Left lung (tissue), 10 donors: Measurements from ENCODE around the gene FRMD5. TPM values are rescaled to one million over a fixed set of nuclear protein-coding genes. Genes with fewer than 3 reads are reported as not detected.

Source experiments
- ATAC-seq: fragments of 200-7000 bp; cut with Tn5 transposase; one replicate; pipeline ENCODE4 v1.9.1; 2020; ENCODE audit warnings: moderate library complexity
- DNase-seq, 4 donors: peaks; one replicate each; pipeline ENCODE4 v3.0.0-alpha.2; 2013 to 2020
- H3K27ac ChIP-seq, 2 donors: fragments of 200-600 bp; sonication (generic) in 1 of 2; one replicate each; pipeline versions ENCODE4 v1.5.0 to v1.8.0; 2020 to 2021
- H3K27me3 ChIP-seq, 2 donors: fragments of 200-600 bp; sonication (generic) in 1 of 2; one replicate each; pipeline versions ENCODE4 v1.5.0 to v1.8.0; 2020 to 2021
- H3K36me3 ChIP-seq, 2 donors: fragments of 200-600 bp; sonication (generic) in 1 of 2; one replicate each; pipeline versions ENCODE4 v1.5.0 to v1.8.0; 2020 to 2021
- H3K4me1 ChIP-seq, 2 donors: fragments of 200-600 bp; one replicate each; pipeline ENCODE4 v1.8.0; 2021
- H3K4me3 ChIP-seq, 2 donors: fragments of 200-600 bp; sonication (generic) in 1 of 2; one replicate each; pipeline versions ENCODE4 v1.5.0 to v1.8.0; 2020 to 2021; ENCODE audit warnings: mild to moderate bottlenecking in 1 of 2
- H3K9me3 ChIP-seq, 2 donors: fragments of 200-600 bp; sonication (generic) in 1 of 2; one replicate each; pipeline versions ENCODE4 v1.5.0 to v1.8.0; 2020 to 2021
- CTCF ChIP-seq, 2 donors: fragments of 200-600 bp; sonication (generic) in 1 of 2; IDR thresholded peaks; one replicate each; pipeline versions ENCODE4 v1.5.0 to v1.8.0; 2021; ENCODE audit warnings: antibody characterized with exemption in 2 of 2
- intact Hi-C, 2 donors: fragments of 100-400 bp; cut with DNase I; formaldehyde crosslinking; loops; one replicate each; pipeline versions ENCODE4 v1.11.2 to v1.14.2; 2022
- polyA plus RNA-seq, 6 donors: library from polyadenylated mRNA; unstranded; fragments of 120-200 nt; gene quantifications; one replicate each; pipeline ENCODE4 v1.2.1, GENCODE V29; 2013; ENCODE audit not compliant: insufficient read length in 6 of 6
- total RNA-seq, 2 donors: library from RNA; stranded (reverse); fragmentation: NEBNext Ultra II Directional; extraction: Animal tissue kit (Norgen Biotek cat#: 25700); gene quantifications; one replicate each; pipeline ENCODE4 v1.2.1, GENCODE V29; 2021
- donor health status: DM: no; HTN: yes; CAD: no.
- donor health status: DM: no; HTN: no; CAD: no.

FRMD5 gene
- total and polyA plus RNA-seq, 8 donors, result 1.5 to 4.4 (median 2.3) TPM

GRCh38 chr15:43886558-43886957 is 308.5 kb downstream of the FRMD5 start:
- H3K4me3 ChIP-seq, result no peak overlapping the region
- no peak for TF ChIP-seq CTCF (IDR thresholded peaks at IDR 0.05)
- DNase-seq, result no peak
- no peak overlapping the region for H3K27ac ChIP-seq
- no peak for ATAC-seq
- H3K36me3 ChIP-seq, result no peaks in the 10 kb centered on the region
- H3K4me1 ChIP-seq, result no peaks in the 10 kb centered on the region
- intact Hi-C loops, result no loop called here
- H3K9me3 ChIP-seq, result no peaks in the 10 kb centered on the region
- no peaks in the 10 kb centered on the region for H3K27me3 ChIP-seq

DNA sequence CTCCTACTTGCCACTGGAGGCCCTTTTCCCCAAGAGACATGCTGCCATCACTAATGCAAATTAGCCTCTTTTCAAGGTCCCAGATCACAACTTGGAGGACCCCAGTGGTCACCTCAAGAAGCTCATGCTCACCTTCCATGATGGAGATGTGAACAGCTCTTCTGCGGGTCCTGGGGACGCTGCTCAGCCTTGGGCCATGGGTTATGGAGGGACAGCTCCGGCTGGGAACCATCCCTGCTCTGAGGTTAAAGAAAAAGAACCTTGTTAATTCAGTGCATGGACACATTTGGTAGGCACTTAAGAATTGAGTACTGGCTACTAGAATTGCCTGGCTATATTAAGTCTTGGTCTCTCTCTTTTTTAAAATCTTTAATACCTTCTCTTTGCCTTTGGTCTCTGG is 311.5 kb downstream of the FRMD5 start:
- H3K4me3 ChIP-seq, result no peak overlapping the region
- no peak overlapping the region for H3K27ac ChIP-seq
- no peaks in the 10 kb centered on the region for H3K4me1 ChIP-seq
- TF ChIP-seq CTCF (IDR thresholded peaks at IDR 0.05), result no peak
- DNase-seq (no peak), ATAC-seq (no peak)
- peaks cover 0 to 10% of the 10 kb centered on the region in 2 donors for H3K36me3 ChIP-seq
- H3K27me3 ChIP-seq, result no peaks in the 10 kb centered on the region
- no peaks in the 10 kb centered on the region for H3K9me3 ChIP-seq
- intact Hi-C loops, result no loop called here

GRCh38 chr15:43881944-43882343 is 313.1 kb downstream of the FRMD5 start:
- Histone ChIP-seq H3K4me1 (no peaks in the 10 kb centered on the region), H3K4me3 (no peak overlapping the region), H3K36me3 (peaks cover 0 to 10% of the 10 kb centered on the region in 2 donors), H3K27ac (no peak overlapping the region), H3K27me3 (no peaks in the 10 kb centered on the region), H3K9me3 (no peaks in the 10 kb centered on the region)
- intact Hi-C loops, result no loop called here
- ATAC-seq, result no peak
- DNase-seq, result no peak
- TF ChIP-seq CTCF (IDR thresholded peaks at IDR 0.05), result peak in 1 of 2 donors; percentile 21

- no peak for TF ChIP-seq CTCF (IDR thresholded peaks at IDR 0.05)
- Histone ChIP-seq H3K36me3 (peaks cover 0 to 10% of the 10 kb centered on the region in 2 donors), H3K9me3 (no peaks in the 10 kb centered on the region), H3K27me3 (no peaks in the 10 kb centered on the region), H3K4me3 (no peak overlapping the region), H3K27ac (no peak overlapping the region), H3K4me1 (no peaks in the 10 kb centered on the region)
- ATAC-seq, result no peak
- no peak for DNase-seq
- intact Hi-C loops, result no loop called here
These were observed 313.8 kb downstream of the FRMD5 start for GRCh38 chr15:43881245-43881644.

DNA sequence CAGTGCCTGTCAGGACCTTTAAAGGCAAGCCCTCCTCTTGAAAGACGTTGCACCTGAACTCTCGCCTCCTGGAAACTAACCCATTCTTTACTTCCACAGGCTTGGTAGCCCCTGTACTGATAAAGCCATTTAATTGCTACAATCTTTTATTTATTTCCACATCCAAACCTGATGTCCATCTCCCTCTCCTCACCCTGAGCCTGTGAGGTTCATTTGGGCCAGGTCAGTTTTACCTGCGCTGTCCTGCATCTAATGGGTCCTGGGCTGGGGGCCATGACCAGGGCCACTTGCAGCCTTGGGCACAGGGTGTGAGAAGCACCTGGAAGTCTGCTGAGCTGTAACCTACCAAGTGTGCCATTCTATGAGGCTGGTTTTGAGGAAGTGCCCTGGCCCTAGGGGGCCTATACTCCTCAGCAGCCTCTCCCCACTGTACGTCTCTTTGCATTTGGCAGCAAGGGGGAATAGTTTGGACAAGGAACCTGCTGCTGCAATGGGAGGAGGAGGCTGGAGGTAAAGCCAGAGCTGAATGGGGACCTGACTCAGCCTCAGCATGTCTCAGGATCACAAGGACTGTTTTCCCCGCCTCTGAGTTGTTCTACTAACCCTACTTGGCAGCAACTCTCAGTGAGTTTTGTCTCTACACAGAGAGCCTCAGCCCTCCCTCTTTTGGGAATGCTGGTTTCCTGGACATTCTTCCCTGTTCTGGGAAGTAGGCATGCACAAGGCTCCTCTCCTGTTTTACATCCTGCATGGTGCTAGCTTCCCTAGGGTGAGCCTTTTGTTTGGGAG is 314.5 kb downstream of the FRMD5 start:
- no peak overlapping the region for H3K27ac ChIP-seq
- intact Hi-C loops, result no loop called here

More for the DNA sequence above, 314.5 kb downstream of the FRMD5 start:
- H3K36me3 ChIP-seq, result peaks cover 0 to 10% of the 10 kb centered on the region in 2 donors
- no peak for TF ChIP-seq CTCF (IDR thresholded peaks at IDR 0.05)
- DNase-seq (no peak), ATAC-seq (no peak)
- no peaks in the 10 kb centered on the region for H3K9me3 ChIP-seq
- H3K4me3 ChIP-seq, result no peak overlapping the region
- H3K4me1 ChIP-seq, result no peaks in the 10 kb centered on the region
- no peaks in the 10 kb centered on the region for H3K27me3 ChIP-seq
